Right cardiac atrium (tissue), 5 donors: ENCODE results near the gene TOX3. TPM values are rescaled to one million over a fixed set of nuclear protein-coding genes. Genes with fewer than 3 reads are reported as not detected.
A peak's percentile ranks its signal among the peaks of the same experiment; 100 is the strongest.

Experiments
- ATAC-seq, 2 donors: fragments of 200-7000 bp; cut with Tn5 transposase; one replicate each; pipeline versions ENCODE4 v1.8.0 to v1.9.1; 2020; ENCODE audit warnings: moderate library complexity in 2 of 2, mild to moderate bottlenecking in 1 of 2
- DNase-seq, 3 donors: peaks; one replicate each; pipeline ENCODE4 v3.0.0-alpha.2; 2020
- H3K27ac ChIP-seq: one replicate; pipeline ENCODE4 v1.5.1; 2013; ENCODE audit warnings: mild to moderate bottlenecking, low read length, control low read depth, moderate library complexity
- H3K27me3 ChIP-seq: one replicate; pipeline ENCODE4 v1.6.1; 2013; ENCODE audit not compliant: control insufficient read depth, insufficient read depth
- H3K4me1 ChIP-seq: one replicate; pipeline ENCODE4 v1.6.1; 2013; ENCODE audit warnings: low read length; ENCODE audit not compliant: control insufficient read depth, insufficient read depth
- H3K4me3 ChIP-seq: one replicate; pipeline ENCODE4 v1.5.1; 2013; ENCODE audit warnings: low read length, control low read depth
- H3K9me3 ChIP-seq: one replicate; pipeline ENCODE4 v1.6.1; 2013; ENCODE audit warnings: low read length; ENCODE audit not compliant: control insufficient read depth
- WGBS: extraction: QIAGEN DNeasy Blood & Tissue Kit; methylation state at CpG from one replicate; pipeline ENCODE4 v1.1.7; 2013; 5-methylcytosine and 5-hydroxymethylcytosine counted together
- intact Hi-C, 4 donors: fragments of 100-400 bp; cut with DNase I; formaldehyde crosslinking; loops; one replicate each; pipeline versions ENCODE4 v1.11.0 to v1.14.0; 2022 to 2023
- polyA plus RNA-seq: library from polyadenylated mRNA; stranded (reverse); fragments of 200-250 nt; gene quantifications from one replicate; pipeline ENCODE4 v1.2.3, GENCODE V29; 2013
- total RNA-seq, 4 donors: library from RNA; stranded (reverse); fragmentation: NEBNext Ultra II Directional; extraction: Animal tissue kit (Norgen Biotek cat#: 25700); gene quantifications; one replicate each; pipeline ENCODE4 v1.2.1, GENCODE V29; 2021
- donor health status: healthy with polysubstance abuse.
- donor health status: DM: no; HTN: yes; CAD: no.
- donor health status: DM: no; HTN: no; CAD: no.
- donor health status: DM: no; HTN: yes; CAD: no; lungs with severe emphysema.
- donor health status: DM: yes; HTN: yes; CAD: no.

Gene TOX3
- total and polyA plus RNA-seq, 5 donors, result 0.02 TPM; not detected in 4

DNA sequence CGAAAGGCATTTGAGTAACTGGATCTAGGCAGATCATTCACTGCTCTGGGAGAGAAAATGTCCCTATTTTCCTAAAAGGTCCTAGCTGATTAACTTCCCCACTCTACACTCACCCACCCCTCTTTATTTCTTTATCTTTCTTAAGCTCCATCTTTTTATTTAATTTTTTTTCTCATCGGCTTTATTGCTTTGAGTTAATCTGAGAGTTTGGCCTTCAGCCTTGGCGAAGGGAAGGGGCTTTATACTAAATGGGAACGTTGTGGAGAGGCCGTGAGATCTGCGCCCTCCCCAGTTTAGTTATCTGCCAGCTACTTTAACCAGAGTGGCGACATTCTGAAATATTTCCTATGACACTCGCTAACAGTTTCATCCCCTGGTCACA, 882 bp upstream of the TOX3 start:
- Histone ChIP-seq H3K9me3 (no peaks in the 10 kb centered on the region), H3K4me1 (peaks cover 3% of the 10 kb centered on the region), H3K27ac (no peak overlapping the region), H3K4me3 (no peak overlapping the region), H3K27me3 (peaks cover 13% of the 10 kb centered on the region)
- no peak for DNase-seq
- intact Hi-C loops, result no loop called here
- WGBS, result 29% methylated on average over 8 of the region's 8 CpGs
- no peak for ATAC-seq

DNA sequence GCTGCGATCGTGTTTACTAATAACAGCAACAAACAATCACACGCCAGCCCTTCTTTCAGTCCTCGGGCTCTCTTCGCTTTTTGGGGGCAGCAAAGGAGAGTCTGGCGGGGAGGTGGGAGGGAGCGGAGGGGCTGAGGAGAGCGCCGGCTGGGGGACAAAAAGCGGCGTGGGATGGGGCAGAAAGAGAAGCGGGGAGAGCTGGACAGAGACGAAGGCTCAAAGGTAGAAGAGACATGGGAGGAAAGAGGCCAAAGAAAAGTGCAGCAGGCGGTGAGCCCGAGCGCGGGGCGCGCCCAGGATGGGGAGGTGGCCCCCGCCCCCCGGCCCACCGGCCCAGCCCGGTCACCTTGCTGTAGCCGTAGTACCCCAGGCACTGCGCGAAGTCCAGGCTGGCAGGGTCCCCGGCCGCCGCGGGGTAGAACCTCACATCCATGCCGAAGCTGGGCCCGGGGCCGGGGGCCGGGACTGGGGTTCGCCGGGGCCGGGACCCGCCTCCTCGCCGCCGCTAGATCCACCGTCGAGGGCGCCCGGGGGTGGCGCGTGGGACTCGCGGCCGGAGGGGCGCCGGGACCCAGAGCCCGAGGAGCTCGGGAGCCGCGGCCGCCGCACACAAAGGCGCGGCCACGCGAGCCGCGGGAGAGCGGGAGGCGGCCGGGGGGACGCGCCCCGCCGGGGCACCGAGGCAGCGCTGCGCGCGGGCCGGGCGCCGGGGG, 496 bp downstream of the TOX3 start:
- intact Hi-C loops, result no loop called here
- ATAC-seq (no peak), DNase-seq (no peak)
- Histone ChIP-seq H3K27ac (no peak overlapping the region), H3K9me3 (no peaks in the 10 kb centered on the region), H3K4me1 (peaks cover 3% of the 10 kb centered on the region), H3K27me3 (peaks cover 16% of the 10 kb centered on the region), H3K4me3 (peak overlapping the region; percentile 72)
- WGBS, result 1% methylated on average over 79 of the region's 79 CpGs

DNA sequence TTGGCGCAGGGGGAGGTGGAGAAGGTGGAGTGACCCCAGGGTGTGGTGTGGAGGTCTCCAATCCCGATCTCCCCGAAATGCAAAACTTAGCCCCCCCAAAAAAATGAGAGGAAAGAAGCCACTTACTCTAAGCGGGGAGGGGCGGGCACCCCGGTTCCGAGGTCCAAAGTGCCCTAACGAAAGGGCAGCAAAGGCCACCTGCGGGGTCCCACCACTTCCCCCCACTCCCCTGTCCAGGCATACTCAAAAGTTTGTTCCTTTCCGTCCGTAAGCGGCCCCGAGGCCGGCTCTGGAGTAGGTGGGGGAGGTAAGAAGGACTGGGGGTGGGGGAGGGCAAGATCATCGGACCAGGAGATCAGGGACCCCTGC, 1.1 kb downstream of the TOX3 start:
- Histone ChIP-seq H3K9me3 (no peaks in the 10 kb centered on the region), H3K27me3 (peaks cover 16% of the 10 kb centered on the region), H3K4me3 (peak overlapping the region; percentile 72), H3K4me1 (peaks cover 3% of the 10 kb centered on the region), H3K27ac (no peak overlapping the region)
- WGBS, result 1% methylated on average over 15 of the region's 15 CpGs
- ATAC-seq (no peak), DNase-seq (no peak)
- intact Hi-C loops, result no loop called here

DNA sequence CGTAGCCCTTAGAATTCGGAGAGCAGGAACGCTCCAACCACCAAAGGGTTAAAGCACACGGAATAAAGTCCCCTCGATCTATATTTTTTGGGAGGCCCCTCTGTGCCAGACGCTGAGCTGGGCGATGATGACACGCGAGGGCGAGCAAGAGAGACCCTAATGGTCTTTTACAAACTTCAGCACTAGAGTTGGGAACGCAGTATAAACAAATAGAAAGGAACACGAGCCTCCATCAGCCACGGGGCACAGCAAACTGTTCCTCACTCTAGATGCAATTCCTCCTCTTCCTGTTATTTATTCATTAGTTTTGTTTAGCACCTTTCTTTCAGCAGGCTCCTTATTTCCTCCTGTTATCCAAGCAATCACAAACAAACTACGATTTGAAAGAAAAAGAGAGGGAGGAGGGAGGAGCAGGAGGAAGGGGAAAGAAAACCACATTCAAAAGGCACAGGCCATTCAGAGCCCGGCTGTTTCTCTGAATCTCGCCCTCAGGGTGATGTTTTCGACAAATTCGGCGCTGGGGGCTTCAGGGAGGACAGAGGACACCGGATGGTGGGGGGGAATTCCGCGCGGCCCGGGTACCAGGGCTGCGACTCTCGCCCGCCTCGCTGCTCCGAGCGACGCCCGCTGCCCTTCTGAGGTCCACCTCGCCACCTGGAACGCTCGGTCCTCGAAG, 1.6 kb downstream of the TOX3 start:
- ATAC-seq (no peak), DNase-seq (peak in 1 of 3 donors; percentile 35)
- WGBS, result 3% methylated on average over 36 of the region's 36 CpGs
- intact Hi-C loops, result no loop called here
- H3K27me3 ChIP-seq, result peaks cover 16% of the 10 kb centered on the region
- peaks cover 3% of the 10 kb centered on the region for H3K4me1 ChIP-seq
- no peak overlapping the region for H3K27ac ChIP-seq
- H3K4me3 ChIP-seq, result peak overlapping the region; percentile 72
- H3K9me3 ChIP-seq, result no peaks in the 10 kb centered on the region

DNA sequence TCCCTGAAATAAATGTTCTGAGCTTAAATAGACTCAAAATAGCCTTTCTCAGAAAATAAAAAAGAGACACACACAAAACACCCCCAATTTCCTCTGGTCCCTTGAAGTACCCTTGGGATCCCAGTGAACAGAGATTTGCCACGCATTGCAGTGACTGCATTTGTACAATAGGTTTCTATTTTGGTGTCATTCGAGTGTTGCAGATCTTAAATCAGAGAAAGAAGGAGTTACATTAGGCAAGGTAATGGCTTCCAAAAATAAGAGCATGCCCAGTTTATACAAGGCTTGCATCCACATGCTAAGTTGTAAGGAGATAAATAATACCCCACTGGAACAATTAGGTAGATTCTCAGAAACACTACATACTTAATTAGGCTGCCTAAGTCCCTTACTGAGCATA, 2.2 kb downstream of the TOX3 start:
- Histone ChIP-seq H3K27me3 (peaks cover 16% of the 10 kb centered on the region), H3K27ac (no peak overlapping the region), H3K9me3 (no peaks in the 10 kb centered on the region), H3K4me1 (peaks cover 3% of the 10 kb centered on the region), H3K4me3 (no peak overlapping the region)
- DNase-seq (no peak), ATAC-seq (no peak)
- intact Hi-C loops, result no loop called here
- WGBS, result 36% methylated on average over 2 of the region's 2 CpGs

DNA sequence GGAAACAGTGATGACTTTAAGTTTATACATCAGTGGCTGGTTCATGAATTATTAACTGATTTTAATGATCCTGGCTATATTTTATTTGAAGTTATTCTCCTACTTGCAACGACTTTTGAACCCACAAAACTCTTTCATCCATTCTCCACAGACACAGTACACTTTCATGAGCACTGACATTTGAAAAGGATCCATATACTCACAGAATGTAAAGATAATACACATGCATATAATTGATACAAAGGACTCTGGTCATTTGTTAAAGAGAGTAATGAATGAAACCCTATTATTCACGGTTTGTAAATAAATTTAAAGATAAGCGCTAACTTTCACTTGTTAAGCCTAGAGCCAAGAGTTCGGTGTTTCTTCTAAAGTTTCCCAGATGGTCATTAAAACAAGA, 3.3 kb downstream of the TOX3 start:
- WGBS, result 58% methylated on average over 4 of the region's 4 CpGs
- no peak overlapping the region for H3K27ac ChIP-seq
- H3K27me3 ChIP-seq, result peaks cover 13% of the 10 kb centered on the region
- intact Hi-C loops, result no loop called here
- peaks cover 3% of the 10 kb centered on the region for H3K4me1 ChIP-seq
- no peak for ATAC-seq
- H3K4me3 ChIP-seq, result no peak overlapping the region
- H3K9me3 ChIP-seq, result no peaks in the 10 kb centered on the region
- no peak for DNase-seq

DNA sequence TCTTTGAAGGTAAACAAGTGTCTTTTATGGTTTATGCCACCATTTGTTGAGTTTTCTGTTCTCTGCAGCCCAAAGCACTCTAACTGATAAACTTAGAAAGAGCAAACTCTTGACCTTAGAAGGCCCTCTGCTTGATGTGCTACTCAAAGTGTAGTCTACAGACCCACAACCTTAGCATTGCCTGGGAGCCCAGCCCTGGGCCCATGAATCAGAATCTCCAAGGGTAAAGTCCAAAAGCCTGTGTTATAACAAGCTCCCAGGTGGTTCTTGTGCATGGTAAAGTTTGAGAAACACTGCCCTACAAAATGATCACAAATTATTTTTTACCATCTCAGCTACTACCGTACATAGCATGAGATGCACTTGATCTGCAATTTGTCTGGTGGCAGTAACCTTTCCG, 6.0 kb downstream of the TOX3 start:
- ATAC-seq, result no peak
- Histone ChIP-seq H3K4me1 (no peaks in the 10 kb centered on the region), H3K27ac (no peak overlapping the region), H3K27me3 (peaks cover 9% of the 10 kb centered on the region), H3K9me3 (no peaks in the 10 kb centered on the region), H3K4me3 (no peak overlapping the region)
- DNase-seq, result no peak
- intact Hi-C loops, result no loop called here
- 90% methylated on average over 2 of the region's 2 CpGs for WGBS

DNA sequence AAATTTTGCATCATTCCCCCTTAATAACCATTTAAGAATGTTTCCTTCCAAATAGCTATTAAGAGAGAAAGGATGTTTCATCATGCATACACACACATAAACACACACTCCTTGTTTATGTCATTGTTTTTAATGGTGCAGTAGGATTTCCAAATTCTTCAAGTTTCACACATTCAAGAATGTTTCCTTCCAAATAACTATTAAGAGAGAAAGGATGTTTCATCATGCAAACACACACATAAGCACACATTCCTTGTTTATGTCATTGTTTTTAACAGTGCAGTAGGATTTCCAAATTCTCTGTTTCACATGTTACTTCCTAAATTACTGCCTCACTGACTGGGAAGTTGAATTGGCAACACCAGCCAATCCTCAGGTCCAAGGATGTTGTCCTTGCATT, 7.8 kb downstream of the TOX3 start:
- no peak overlapping the region for H3K4me3 ChIP-seq
- peaks cover 3% of the 10 kb centered on the region for H3K27me3 ChIP-seq
- H3K4me1 ChIP-seq, result no peaks in the 10 kb centered on the region
- intact Hi-C loops, result no loop called here
- H3K27ac ChIP-seq, result no peak overlapping the region
- DNase-seq (no peak), ATAC-seq (no peak)
- no peaks in the 10 kb centered on the region for H3K9me3 ChIP-seq

DNA sequence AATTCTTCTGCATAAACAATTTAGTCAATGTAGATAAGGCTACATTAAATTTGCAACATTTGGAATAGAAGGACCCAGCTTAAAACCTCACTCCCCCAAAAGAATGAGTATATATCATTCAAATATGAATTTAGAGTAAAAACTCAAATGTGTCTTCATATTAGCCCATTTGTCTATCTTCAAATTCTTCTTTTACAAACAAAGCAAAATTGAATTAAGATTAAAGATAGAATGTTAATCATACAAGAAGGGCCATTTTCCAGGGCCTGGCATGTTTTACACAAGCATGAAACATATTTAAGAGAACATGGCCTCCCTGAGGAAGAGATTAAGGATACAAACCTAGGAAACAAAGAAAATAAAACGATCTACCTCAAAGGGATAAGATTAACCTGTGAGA, 8.4 kb downstream of the TOX3 start:
- DNase-seq, result no peak
- Histone ChIP-seq H3K27ac (no peak overlapping the region), H3K4me3 (no peak overlapping the region), H3K4me1 (no peaks in the 10 kb centered on the region), H3K9me3 (no peaks in the 10 kb centered on the region), H3K27me3 (peaks cover 3% of the 10 kb centered on the region)
- ATAC-seq, result no peak
- WGBS, result 60% methylated on average over 1 of the region's 1 CpG
- intact Hi-C loops, result no loop called here

DNA sequence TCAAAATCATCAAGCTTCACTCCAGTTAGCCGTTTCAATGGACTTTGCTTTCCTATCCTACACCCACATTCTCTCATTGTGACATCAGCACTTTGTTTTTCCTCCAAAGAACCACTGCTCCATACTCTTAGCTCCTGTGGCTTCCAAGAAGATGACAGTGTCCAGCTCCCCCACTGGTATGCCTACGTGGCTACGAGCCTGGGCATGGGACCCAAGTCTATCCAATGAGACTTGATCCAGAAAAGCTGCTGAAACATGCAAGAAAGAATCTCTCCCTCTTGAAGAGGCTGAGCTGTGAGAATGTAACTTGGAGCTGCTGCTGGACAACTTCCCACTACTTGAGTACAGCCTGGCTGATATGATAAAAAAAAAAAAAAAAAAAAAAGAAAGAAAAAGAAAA, 9.4 kb downstream of the TOX3 start:
- 42% methylated on average over 3 of the region's 3 CpGs for WGBS
- peaks cover 3% of the 10 kb centered on the region for H3K27me3 ChIP-seq
- DNase-seq, result no peak
- H3K9me3 ChIP-seq, result no peaks in the 10 kb centered on the region
- H3K4me1 ChIP-seq, result no peaks in the 10 kb centered on the region
- no peak for ATAC-seq
- intact Hi-C loops, result no loop called here
- no peak overlapping the region for H3K4me3 ChIP-seq
- no peak overlapping the region for H3K27ac ChIP-seq

DNA sequence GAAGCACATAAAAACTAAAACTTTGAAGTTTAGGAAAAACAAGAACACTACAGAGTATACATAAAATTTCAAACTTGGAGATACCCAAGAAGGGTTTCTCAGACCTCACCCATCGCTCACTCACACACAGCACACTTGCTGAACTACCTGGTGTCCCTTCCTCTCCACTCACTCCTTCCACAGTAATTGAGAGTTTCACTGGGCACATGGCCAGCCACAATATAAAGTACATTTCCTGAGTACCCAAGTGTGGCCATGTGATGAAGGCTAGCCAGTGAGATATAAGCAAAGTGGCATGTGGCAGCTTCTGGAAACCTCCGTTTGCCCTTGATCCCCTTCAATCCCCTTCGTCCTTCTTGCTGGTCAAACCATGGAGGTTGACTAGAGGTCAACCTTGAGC, 11.9 kb downstream of the TOX3 start:
- 77% methylated on average over 3 of the region's 3 CpGs for WGBS
- ATAC-seq, result no peak

DNA sequence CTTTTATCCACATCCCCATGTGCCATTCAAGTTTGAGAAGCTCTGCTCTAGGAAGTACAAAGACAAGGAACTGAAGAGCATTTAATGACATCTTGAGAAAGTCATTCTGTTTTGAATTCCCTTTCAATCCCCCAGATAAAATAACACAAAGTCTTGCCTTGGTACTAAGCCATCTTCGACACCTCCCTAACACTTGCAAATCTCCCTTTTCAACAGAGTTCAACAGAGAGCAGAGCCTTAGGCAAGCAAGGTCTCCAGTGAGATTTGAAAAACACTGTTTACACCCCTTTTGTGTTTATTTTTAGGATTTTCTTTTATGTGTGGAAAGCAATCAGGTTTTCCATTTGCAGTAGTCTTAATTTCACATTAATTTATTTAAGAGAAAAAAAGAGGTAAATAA, 13.6 kb downstream of the TOX3 start:
- DNase-seq (no peak), ATAC-seq (no peak)
- Histone ChIP-seq H3K27ac (no peak overlapping the region), H3K27me3 (no peaks in the 10 kb centered on the region), H3K4me3 (no peak overlapping the region), H3K9me3 (no peaks in the 10 kb centered on the region), H3K4me1 (no peaks in the 10 kb centered on the region)
- 45% methylated on average over 1 of the region's 1 CpG for WGBS
- intact Hi-C loops, result no loop called here

More for the DNA sequence above, 11.9 kb downstream of the TOX3 start:
- Histone ChIP-seq H3K4me3 (no peak overlapping the region), H3K27me3 (no peaks in the 10 kb centered on the region), H3K4me1 (no peaks in the 10 kb centered on the region), H3K9me3 (no peaks in the 10 kb centered on the region), H3K27ac (no peak overlapping the region)
- no peak for DNase-seq
- intact Hi-C loops, result no loop called here
